ENCODE data around the gene METRN.
A peak's percentile ranks its signal among the peaks of the same experiment; 100 is the strongest.

Gene METRN

DNA sequence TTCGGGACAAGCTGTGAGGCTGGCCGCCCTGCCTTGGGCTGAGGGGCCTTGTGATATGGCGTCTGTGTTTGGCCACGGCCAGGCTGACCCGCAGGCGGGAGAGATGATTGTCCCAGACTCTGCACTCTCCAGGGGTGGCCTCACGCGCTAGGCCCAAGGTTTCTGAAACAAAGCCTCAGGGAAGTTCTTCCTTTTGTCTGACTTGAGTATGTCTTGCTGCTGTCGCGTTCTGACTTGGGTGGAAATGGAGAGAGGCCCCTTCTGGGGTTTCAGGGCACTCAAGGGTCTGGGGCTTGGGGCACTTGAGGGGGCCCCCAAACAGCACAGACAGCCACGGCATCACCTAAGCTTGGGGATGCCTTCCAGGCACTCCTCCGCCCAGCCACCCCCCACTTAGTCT is 3.8 kb upstream of the METRN start:
- DNase-seq, result no peak

DNA sequence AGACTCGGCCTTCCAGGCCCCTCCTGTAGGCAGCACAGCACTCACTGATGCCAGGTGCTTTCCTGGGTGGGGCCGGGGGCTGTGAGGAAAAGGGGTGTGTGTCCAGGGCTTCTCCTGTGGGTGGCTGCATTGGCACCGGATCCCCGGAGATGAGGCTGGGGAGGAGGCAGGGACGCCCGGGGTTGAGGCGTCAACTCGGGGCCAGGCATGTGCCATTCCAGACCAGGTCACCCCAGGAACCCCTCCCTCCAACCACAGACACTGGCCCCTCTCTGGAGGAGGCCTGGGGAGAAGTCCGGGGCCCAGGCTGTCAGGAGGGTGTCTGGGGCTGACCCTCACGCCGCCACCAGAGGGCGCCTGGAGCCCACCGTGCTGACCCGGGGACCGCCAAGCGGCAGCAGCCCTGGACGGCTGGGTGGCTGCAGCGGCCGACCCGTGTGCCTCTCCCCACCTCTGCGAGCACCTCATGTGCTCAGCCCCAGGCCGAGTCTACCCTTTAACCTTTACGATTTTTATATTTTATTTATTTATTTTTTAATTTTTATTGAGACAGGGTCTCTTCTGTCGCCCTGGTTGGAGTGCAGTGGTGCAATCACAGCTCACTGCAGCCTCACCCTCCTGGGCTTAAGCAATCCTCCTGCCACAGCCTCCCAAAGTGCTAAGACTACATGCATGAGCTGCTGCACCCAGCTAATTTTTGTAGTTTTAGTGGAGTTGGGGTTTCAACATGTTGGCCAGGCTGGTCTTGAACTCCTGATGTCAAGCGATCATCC is 3.2 kb upstream of the METRN start:
- peak in 1 of 2 experiments; percentile 6 for DNase-seq

DNA sequence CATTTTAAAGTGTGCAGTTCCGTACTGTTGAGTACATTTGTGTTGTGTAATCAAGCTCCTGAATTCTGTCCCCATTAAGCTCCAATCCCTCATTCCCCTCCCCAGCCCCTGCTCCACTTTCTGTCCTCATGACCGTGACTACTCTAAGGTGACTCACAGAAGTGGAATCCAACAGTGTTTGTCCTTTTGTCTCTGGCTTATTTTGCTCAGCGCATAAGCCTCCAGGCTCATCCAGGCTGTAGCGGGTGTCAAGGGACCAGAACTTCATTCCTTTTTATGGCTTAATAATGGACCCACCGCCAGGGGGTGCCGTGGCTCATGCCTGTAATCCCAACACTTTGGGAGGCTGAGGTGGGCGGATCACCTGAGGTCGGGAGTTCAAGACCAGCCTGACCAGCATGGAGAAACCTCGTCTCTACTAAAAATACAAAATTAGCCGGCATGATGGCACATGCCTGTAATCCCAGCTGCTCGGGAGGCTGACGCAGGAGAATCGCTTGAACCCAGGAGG is 2.1 kb upstream of the METRN start:
- peak in 1 of 2 experiments; percentile 13 for DNase-seq

DNA sequence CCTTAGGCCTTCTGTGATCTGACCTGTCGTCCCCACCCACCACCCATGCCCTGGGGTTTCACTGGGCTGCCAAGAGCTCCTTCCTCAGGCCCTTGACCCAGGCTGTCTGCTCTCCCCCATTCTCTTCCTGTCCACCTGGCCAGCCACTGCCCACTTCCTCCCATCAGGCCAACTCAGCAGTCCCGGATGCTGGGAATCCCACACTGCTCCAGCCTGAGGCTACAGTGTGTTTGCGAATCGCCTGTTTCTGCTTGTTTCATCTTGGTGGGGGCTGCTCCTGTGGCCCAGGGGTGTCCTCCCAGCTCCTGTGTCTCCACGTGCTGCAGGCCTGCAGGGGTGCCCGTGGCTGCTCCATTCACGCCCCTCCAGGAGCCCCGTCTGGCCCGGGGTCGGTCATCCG is 839 bp upstream of the METRN start:
- no peak for DNase-seq

DNA sequence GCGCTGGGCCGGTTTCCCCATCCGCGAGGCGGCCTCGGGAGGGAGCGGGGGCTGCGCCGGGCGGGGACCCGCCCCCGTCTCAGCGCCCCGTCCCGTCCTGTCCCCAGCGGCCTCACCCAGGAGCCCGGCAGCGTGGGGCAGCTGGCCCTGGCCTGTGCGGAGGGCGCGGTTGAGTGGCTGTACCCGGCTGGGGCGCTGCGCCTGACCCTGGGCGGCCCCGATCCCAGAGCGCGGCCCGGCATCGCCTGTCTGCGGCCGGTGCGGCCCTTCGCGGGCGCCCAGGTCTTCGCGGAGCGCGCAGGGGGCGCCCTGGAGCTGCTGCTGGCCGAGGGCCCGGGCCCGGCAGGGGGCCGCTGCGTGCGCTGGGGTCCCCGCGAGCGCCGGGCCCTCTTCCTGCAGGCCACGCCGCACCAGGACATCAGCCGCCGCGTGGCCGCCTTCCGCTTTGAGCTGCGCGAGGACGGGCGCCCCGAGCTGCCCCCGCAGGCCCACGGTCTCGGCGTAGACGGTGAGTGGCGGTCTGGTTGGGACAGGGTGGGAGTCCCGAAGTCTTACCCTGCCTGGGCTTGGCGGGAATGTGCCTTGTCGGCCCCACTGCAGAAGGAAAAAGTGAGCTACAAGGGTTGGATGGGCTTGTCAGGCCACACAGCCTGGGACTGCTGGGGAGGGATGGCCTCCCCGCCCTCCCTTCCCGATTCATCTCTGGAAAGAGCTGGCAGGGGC is 720 bp downstream of the METRN start:
- DNase-seq, result no peak

DNA sequence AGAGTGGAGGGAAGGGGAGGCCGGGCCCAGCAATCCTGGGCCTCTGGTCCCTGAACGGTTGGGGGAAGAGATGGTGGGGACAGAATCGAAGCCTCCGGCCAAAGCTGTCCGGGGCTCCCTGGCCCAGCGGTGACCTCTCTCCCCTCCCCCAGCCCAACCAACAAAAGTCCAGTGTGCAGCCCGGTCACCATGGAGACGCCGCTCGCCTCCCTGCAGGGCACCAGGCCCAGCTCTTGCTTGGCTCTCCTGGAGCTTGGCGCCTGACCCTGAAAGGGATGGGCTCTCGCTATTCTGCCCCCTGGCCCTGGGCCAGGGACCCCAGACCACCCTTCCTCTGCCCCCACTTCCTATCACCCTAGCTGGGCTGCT is 1.3 kb downstream of the METRN start:
- no peak for DNase-seq

DNA sequence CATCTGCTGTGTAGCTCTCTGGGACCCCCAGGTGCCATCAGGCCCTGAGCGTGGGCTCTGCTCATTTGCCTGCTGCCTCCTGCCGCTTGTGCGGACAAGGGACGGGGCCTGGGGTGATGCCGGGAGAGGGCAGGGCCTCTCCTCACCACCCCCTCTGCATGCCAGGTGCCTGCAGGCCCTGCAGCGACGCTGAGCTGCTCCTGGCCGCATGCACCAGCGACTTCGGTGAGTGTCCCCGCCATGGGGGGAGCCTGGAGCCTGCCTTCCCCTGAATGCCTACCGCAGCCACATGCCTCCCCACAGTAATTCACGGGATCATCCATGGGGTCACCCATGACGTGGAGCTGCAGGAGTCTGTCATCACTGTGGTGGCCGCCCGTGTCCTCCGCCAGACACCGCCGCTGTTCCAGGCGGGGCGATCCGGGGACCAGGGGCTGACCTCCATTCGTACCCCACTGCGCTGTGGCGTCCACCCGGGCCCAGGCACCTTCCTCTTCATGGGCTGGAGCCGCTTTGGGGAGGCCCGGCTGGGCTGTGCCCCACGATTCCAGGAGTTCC is 1.9 kb downstream of the METRN start:
- DNase-seq, result no peak

DNA sequence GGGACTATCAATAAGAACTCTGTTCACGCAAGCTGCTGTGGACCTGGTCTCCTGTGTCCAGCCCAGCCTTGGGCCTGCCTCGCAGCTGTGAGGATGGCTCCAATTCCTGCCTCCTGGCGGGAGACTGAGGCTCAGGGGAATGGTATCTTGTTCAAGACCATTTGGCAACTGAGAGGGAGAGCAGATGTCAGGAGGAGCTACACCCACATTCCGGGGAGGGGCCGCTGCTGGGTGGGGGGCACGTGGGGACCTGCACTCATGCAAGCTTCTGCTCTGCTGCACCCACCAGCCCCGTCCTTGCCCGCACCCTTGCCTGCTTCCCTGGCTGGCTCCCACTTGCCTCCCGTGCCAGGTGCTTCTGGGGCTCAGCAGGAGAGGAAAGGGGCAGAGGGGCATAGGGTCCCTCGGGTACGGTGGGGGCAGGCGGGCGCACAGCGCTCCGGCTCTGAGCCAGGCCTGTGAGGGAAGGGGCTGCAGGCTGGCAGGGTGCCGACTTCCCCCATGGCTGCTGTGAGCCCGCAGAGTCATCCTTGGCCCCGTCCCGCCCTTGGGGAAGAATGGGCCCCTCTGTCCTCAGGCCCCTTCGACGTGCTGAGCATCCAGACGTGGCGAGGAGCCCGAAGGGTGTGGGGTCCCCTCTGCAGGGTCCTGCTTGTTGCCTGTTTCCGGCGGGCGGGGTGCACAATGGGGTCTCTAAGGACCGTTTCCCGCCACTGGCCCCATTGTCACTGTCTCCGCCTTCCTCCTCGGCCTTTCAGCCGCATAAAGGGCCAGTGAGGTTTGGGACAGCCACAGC is 2.7 kb downstream of the METRN start:
- no peak for DNase-seq

DNA sequence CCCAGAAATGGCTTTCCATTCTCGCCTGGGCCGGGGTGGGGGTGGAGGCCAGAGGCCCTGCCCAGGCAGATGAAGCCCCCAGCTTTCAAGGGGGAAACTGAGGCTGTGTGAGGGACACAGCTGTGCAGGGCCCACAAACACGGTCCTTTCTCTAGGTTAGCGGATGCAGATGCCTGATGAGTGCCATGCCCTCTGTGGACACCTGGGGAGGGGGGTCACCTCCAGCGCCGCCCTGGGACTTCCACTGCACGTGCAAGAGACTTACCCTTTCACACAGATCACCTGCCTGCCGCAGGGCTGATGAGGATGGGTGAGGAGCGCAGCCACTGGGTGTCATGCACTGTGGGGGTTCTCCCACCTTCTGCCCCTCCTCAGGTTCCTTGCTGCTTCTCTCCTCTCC is 3.5 kb downstream of the METRN start:
- DNase-seq, result no peak

DNA sequence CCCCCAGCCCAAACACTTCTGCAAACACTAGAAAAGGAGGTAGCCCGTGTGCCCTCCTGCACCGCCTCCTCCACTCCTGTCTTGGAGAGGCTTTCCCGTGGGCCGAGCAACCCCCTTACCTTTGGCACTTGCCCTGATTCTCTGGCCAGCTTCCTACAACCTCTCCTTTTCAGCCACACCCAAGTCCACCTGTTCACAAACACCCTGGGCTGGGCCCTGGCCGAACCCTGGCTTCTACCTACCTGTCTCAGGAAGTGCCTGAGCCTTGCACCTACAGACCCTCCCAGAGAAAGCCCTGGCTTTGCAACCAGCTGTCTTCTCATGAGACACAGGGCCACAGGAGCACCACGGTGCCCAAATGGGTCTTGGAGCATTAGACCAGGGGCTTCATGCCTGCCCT is 4.0 kb downstream of the METRN start:
- no peak for DNase-seq

DNA sequence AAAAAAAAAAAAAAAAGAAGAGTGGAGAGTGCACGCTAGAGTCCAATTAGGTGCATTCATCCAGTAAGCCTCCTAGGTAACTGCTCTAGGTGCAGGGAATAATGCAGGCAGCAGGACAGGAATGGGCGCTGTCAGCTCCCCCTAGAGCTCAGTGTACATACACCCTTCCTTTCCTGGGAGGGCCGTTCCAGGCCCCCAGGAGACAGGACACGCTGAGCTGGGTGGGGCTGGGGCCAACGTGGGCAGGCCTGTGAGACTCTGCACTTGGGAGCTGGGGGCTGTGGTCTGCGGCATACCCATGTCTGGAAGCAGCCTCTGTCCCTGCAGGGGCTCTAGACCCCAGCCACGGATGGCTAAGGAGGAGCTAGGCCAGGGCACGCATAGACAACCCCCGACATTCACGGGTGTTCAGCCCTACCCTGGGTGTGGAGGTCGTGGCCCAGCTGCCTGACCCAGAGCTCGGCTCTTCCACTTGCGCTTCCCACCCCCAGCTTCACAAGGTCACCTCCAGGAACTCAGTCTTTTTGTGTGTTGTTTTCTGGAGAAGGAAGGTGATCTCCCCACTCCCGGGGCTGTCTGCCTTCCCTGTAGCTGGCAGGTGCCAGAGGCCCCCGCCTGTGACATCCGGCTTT is 5.0 kb downstream of the METRN start:
- peak in 1 of 2 experiments; percentile 11 for DNase-seq

DNA sequence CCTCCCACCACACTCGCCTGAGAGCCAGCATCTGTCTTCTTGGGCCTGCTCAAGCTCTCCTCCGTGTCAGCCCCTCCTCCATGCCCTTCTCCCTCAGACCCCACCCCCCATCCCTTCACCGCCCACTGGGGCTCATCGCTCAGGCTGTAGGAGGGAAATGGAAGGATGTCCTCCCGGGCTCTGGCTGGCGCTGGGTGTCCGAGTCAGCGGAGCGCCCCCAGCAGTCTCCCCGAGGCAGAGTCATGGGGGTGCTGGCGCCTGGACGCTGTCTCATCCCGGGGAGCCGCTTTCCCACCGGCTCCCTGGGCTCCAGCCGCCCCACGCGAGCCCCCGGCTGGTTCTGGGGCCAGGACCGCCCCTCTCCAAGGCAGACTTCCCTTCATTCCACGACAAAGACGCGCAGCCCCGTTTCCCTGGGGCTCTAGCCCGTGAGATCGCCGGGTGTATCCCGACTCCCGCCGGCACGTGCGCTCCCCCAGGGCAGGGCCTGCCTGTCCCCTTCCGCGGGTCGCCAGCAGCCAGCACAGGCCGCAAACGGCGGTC is 5.6 kb downstream of the METRN start:
- peak; percentile 16 to 20 for DNase-seq

DNA sequence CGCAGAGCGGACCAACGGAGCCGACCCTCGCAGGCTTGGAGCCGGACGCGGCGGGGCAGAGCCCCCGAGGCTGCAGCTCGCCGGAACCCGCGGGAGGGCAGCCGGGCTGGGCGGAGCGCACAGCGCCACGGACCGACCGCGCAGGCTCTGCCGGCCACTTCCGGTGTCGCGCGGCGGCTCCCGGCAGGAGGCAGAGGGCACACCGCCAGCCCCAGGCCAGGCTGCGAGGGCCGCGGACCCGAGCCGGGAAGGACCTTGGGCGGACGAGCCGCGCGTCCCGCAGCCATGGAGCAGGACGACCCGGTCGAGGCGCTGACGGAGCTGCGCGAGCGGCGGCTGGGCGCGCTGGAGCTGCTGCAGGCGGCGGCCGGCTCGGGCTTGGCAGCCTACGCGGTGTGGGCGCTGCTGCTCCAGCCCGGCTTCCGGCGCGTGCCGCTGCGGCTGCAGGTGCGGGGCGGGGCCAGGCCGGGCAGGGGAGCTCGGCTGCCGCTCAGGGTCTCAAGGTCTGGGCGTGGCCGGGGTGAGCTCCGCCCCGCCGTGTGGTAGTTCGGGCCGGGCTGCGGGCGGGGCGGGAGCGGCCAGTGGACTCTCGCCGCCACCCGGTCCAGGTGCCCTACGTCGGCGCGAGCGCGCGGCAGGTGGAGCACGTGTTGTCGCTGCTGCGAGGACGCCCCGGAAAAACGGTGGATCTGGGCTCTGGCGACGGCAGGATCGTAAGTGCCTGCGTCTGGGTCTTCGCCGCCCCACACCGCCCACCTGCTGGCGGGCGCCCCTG is 6.3 kb downstream of the METRN start, which contains the start of gene ANTKMT:
Gene ANTKMT, plus strand, starts transcription at position 157 of the 775 bp plus-strand sequence. Its CDS starts 129 bp downstream, at position 286.
- no peak for DNase-seq

DNA sequence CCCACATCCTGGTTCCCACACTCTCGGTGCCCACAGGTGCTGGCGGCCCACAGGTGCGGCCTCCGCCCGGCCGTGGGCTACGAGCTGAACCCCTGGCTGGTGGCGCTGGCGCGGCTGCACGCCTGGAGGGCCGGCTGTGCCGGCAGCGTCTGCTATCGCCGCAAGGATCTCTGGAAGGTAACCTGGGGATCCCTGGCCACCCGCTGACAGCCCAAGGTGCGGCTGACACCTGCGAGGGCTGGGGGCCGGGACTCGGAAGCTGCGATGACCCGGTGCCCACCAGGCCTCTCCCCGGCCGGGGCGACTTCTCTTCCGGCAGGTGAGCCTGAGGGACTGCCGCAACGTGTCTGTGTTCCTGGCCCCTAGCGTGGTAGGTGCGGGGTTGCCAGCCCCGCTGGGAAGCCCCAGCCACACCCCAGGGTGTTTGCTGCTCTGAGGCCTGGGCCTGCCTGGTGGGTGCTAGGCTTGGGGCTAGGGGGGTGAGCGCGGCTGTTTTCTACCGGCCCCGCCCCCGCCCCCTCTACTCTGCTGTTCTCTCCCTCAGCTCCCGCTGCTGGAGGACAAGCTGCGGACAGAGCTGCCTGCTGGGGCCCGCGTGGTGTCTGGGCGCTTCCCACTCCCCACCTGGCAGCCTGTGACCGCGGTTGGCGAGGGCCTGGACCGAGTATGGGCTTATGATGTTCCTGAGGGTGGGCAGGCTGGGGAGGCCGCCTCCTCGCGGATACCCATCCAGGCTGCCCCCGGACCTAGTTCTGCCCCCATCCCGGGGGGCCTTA is 7.0 kb downstream of the METRN start:
- DNase-seq, result no peak

DNA sequence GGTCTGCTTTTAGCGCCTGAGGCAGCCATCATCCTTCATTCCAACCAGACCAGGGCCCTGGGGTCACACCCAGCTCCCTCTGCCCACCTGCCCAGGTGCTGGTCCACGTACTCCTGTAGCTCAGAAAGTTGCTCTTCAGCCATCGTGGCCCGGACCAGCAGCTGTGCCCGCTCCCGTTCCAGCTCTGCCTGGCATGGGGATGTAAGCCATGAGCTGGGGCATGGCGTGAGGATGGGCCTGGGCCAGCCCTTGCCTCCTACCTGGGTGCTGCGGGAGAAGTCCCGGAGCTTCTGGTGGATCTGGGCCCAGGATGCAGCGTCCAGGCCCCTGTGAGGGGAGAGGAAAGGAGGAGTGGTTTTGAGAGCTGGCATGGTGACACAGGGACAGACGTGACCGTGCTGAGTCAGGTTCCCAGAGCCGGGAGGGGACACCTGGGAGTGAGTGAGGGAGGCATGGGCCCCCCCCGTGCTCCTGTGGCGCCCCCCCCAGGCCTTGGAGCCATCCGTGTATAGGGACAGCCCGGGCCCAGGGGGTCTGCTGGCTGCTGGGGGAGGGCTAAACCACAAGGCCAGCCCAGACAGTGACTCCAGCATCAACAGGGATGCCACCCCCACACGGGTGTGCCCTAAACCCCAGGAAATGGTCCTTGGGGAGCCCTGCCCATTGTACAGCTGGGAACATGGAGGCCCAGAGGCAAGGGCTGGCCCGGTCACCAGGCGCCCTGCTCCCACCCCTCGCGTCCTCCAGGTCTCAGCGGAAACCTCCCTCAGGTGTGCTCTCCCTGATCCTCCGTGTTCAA is 8.1 kb downstream of the METRN start:
- DNase-seq, result no peak

DNA sequence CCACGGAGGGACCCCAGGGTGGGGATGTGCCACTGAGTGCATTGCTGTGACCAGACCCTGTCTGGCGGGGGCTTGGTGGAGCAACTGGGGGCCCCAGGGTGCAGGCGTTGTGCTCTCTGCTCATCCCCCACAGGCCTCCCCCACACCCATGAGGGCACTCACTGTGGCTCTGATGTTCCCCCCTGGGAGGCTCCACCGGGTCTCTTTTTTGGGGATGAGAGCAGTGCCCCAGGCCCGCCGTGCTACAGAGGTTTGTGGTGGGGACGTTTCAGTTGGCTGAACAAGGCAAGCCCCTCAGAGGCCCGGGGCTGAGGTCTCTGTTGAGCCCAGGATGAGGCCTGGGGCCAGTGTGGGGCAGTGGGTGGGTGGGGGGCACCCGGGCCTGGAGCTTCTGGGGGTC is 8.8 kb downstream of the METRN start:
- no peak for DNase-seq

DNA sequence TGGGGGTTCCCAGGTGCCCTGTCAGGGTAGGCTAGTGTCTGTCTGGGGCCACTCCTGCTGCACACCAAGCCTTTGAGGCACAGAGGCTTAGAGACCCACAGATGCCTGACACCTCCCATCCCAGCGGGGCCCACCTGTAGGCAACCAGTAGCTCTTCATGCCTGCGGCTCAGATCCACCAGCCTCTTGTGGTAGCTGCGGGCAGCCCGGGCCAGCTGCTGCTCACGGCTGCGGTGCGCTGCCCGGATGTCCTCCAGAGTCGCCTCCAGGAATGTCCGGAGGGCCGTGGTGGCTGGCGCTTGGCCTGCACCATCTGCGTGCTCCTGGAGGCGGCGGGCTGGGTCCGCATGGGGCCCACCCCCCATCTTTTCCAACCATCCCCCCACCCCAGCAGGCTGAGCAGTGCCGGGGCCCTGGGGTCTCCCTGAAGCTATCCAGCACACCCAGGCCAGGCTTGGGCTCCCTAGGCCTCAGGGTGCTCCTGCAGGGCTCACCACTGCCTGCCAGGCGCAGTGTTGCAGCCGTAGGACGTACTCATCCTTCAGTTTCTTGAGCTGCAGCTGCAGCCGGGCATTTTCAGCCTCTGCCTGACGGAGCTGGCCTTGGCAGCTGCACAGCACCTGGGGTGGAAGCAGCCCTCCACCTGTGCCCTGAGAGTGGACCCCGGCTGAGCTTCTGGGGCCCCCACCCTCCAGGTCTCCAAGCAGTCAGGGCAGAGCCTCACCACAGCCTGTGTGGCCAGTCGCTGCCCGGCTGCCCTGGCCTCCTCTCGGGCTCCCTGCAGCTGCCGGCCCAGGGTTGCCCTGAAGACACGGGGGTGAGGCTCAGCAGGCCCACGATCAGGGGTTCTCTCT is 9.5 kb downstream of the METRN start:
- DNase-seq, result no peak

DNA sequence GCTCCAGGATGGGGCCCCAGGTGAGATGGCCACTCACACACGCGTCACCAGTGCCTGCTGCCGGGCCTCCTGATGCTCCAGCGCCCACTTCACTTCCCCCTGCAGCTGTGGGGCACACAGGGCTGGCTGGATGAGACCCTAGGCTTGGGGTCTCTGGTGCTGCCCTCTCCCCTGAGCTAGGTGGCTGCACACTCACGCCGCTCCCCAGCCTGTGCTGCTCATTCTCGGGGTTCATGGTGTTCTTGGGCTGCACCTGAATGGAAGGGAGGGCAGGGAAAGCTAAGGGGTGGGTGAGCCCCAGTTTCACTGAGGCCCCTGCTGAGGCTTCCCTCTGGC is 10.1 kb downstream of the METRN start:
- no peak for DNase-seq

All from Kasumi-1 (cell line).